Lower leg skin (tissue), 4 donors: ENCODE measurements around the gene GNAS. TPM values are rescaled to one million over a fixed set of nuclear protein-coding genes. Genes with fewer than 3 reads are reported as not detected.

Experiments
- DNase-seq, 2 donors: peaks; one replicate each; pipeline ENCODE4 v3.0.0-alpha.2; 2019; ENCODE audit warnings: low spot score in 2 of 2
- H3K4me3 ChIP-seq: fragments of 200-600 bp; sonication (generic); 2 replicates; pipeline ENCODE4 v1.5.1; 2017; ENCODE audit warnings: mild to moderate bottlenecking, low read depth; ENCODE audit not compliant: poor library complexity, severe bottlenecking
- POLR2A ChIP-seq, 2 donors: fragments of 450-650 bp; IDR thresholded peaks; one replicate each; pipeline ENCODE4 v1.6.1; 2016 to 2017; ENCODE audit warnings: antibody characterized with exemption in 2 of 2, mild to moderate bottlenecking in 1 of 2, moderate library complexity in 1 of 2
- WGBS, 2 donors: methylation state at CpG; one replicate each; pipeline ENCODE4 v1.1.5; 2018; 5-methylcytosine and 5-hydroxymethylcytosine counted together
- intact Hi-C: fragments of 100-400 bp; cut with DNase I; formaldehyde crosslinking; loops from one replicate; pipeline ENCODE4 v1.15.0; 2023; ENCODE audit warnings: low total_unique reads
- total RNA-seq, 4 donors: library from RNA; depleted of rRNA; stranded (reverse); fragments of >200 nt; gene quantifications; one replicate each; pipeline ENCODE4 v1.1.0, GENCODE V29; 2016
- TF ChIP-seq, protein P1 (sequence below), 3 donors: fragments of 450-650 bp; IDR thresholded peaks; one replicate each; pipeline ENCODE4 v1.5.1; 2016; ENCODE audit warnings: antibody characterized with exemption in 3 of 3, mild to moderate bottlenecking in 3 of 3, moderate library complexity in 2 of 3

The GNAS gene
- total RNA-seq, 4 donors from 2014 or later: 335 to 473 (median 391) TPM

DNA sequence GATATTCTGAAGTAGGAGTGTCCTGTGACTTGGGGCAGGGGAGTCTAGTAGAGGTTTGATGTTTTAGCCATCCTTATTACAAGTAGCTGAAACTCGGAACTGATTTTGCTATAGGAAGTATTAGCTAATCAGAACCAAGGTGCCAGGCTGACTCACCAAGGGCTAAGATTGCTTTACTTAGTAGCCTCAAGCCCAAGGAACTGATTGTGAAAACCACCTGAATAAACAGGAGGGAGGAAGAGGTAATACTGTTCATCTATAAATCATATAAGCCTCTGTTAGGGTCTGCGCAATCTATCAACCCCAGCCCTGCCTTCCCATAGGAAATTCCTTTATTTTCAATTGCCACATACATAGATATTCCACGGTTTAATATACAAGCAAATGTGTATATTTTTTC, 54.4 kb downstream of the GNAS start:
- DNase-seq: no peak
- 27 to 36% methylated on average over 3 of the region's 3 CpGs for WGBS, 2 donors
- TF ChIP-seq, protein P1, sequence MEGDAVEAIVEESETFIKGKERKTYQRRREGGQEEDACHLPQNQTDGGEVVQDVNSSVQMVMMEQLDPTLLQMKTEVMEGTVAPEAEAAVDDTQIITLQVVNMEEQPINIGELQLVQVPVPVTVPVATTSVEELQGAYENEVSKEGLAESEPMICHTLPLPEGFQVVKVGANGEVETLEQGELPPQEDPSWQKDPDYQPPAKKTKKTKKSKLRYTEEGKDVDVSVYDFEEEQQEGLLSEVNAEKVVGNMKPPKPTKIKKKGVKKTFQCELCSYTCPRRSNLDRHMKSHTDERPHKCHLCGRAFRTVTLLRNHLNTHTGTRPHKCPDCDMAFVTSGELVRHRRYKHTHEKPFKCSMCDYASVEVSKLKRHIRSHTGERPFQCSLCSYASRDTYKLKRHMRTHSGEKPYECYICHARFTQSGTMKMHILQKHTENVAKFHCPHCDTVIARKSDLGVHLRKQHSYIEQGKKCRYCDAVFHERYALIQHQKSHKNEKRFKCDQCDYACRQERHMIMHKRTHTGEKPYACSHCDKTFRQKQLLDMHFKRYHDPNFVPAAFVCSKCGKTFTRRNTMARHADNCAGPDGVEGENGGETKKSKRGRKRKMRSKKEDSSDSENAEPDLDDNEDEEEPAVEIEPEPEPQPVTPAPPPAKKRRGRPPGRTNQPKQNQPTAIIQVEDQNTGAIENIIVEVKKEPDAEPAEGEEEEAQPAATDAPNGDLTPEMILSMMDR (IDR thresholded peaks at IDR 0.05): no peak
- no peak for TF ChIP-seq POLR2A (IDR thresholded peaks at IDR 0.05)
- no peak overlapping the region for H3K4me3 ChIP-seq
- intact Hi-C loops: no loop called here

DNA sequence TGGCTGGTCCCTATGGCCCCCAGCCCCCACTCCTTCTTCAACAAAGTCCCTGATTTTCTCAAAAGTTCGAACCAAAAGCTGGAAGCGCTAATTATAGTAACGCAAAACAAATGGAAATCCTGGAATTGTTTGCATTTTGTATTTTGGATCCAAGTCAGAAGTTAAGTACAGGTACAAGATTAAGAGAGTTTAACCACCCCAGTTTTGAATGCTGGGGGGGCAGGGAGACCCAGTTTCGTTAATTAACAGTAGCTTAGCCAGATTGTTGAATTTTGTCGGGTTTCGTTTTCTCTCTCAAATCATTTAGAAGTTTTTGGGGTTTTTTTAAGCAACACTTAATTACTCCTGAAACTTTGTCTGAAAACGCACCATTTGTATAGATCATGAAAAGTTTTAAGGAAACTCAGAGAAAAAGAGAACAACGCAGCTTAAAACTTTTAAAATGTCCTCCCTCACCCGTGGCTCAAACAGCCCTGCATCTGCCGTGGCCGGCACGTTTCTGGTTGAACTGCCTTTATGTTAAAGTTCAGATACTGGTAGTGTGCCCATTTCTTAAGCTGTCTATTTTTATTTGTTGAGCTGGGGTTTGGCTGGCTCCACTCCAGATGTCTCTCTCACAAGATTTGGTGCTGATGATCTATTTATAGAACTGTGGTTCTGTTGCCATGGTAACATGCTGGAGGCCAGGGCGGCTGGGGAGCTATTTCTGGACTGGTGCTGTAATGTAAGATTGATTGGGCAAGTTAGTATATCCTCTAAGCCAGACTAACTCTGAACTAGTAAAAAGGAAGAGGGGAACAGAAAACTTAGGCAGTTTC, 55.0 kb downstream of the GNAS start:
- TF ChIP-seq, protein P1 (IDR thresholded peaks at IDR 0.05): no peak
- WGBS, 2 donors: 7 to 10% methylated on average over 13 of the region's 13 CpGs
- intact Hi-C loops: no loop called here
- H3K4me3 ChIP-seq: no peak overlapping the region
- DNase-seq: peak; percentile 95 to 97

DNA sequence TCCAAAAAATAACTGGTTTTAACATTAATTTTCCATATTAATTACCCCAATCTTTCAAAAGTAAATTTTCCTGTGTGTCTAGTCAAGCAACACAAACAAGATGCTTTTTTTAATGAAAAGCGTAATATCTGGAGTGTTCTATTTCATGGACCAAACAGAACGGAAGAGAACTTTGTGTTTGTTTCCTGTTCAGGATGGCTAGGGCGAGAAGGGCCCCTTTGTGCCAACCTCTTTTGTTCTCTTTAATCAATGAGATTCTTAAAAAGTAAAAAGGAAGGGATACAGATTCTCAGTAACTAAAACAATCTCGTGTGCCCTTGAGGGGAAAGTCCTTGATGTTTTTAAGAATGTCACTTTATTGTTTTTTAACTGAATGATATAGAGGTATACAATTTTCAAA, 55.7 kb downstream of the GNAS start:
- no peak overlapping the region for H3K4me3 ChIP-seq
- intact Hi-C loops: no loop called here
- TF ChIP-seq, protein P1 (IDR thresholded peaks at IDR 0.05): no peak
- no peak for TF ChIP-seq POLR2A (IDR thresholded peaks at IDR 0.05)
- no peak for DNase-seq
- WGBS, 2 donors: 45 to 49% methylated on average over 4 of the region's 4 CpGs

DNA sequence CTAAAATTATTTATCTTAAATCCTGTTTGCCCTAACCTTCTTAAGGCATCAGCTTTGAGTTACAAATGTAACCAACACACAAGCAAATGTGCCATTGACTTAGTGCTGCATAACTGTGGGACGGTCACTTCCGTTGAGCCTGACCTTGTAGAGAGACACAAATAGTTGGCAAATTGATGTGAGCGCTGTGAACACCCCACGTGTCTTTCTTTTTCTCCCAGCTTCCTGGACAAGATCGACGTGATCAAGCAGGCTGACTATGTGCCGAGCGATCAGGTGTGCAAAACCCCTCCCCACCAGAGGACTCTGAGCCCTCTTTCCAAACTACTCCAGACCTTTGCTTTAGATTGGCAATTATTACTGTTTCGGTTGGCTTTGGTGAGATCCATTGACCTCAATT, 56.4 kb downstream of the GNAS start:
- no peak for TF ChIP-seq POLR2A (IDR thresholded peaks at IDR 0.05)
- TF ChIP-seq, protein P1 (IDR thresholded peaks at IDR 0.05): no peak
- DNase-seq: no peak

DNA sequence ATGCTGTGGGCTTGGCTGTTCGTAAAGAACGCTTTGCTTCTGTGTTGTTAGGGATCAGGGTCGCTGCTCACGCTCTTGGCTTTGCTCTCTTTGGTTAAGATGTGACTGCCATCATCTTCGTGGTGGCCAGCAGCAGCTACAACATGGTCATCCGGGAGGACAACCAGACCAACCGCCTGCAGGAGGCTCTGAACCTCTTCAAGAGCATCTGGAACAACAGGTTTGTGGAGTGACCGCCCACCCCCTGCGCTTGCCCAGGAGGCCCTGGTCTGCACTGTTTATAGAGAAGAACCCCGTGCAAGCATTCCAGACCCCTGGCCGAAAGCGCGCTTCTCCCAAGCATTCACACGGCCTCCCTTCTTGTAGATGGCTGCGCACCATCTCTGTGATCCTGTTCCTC, 57.1 kb downstream of the GNAS start:
- 92 to 94% methylated on average over 15 of the region's 15 CpGs for WGBS, 2 donors
- H3K4me3 ChIP-seq: no peak overlapping the region
- no peak for TF ChIP-seq POLR2A (IDR thresholded peaks at IDR 0.05)
- TF ChIP-seq, protein P1 (IDR thresholded peaks at IDR 0.05): no peak
- no peak for DNase-seq
- intact Hi-C loops: no loop called here

More for the DNA sequence above, 56.4 kb downstream of the GNAS start:
- H3K4me3 ChIP-seq: no peak overlapping the region
- intact Hi-C loops: no loop called here
- WGBS, 2 donors: 84 to 90% methylated on average over 9 of the region's 9 CpGs

DNA sequence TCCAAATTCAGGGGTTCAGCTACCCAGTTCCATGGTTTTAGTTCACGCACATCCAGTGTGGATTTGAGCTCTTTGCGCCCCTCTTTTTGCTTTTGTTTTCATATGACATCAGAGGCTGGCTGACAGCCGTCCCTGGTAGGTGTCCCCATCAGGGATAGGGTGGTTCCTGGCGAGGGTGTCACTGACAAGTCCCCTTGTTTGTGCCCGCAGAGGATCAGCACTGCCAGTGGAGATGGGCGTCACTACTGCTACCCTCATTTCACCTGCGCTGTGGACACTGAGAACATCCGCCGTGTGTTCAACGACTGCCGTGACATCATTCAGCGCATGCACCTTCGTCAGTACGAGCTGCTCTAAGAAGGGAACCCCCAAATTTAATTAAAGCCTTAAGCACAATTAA, 58.0 kb downstream of the GNAS start:
- 95% methylated on average over 14 of the region's 14 CpGs for WGBS, 2 donors
- TF ChIP-seq, protein P1 (IDR thresholded peaks at IDR 0.05): no peak
- TF ChIP-seq POLR2A (IDR thresholded peaks at IDR 0.05): no peak
- intact Hi-C loops: no loop called here

More for the DNA sequence above, 58.0 kb downstream of the GNAS start:
- DNase-seq: no peak
- no peak overlapping the region for H3K4me3 ChIP-seq
